Sigmoid colon (tissue), 3 donors: ENCODE results near the gene WDHD1.

Experiments used
- CTCF ChIP-seq, 4 experiments: fragments of 450-650 bp in 3 of 4; fragments of 200-600 bp in 1 of 4; IDR thresholded peaks; one replicate each; pipeline ENCODE4 v1.5.1; 2016 to 2019; ENCODE audit warnings: antibody characterized with exemption in 4 of 4, mild to moderate bottlenecking in 3 of 4, moderate library complexity in 2 of 4
- POLR2A ChIP-seq, 2 donors: fragments of 450-650 bp; IDR thresholded peaks; one replicate each; pipeline ENCODE4 v1.6.1; 2016; ENCODE audit warnings: antibody characterized with exemption in 2 of 2, mild to moderate bottlenecking in 2 of 2, moderate library complexity in 2 of 2

DNA sequence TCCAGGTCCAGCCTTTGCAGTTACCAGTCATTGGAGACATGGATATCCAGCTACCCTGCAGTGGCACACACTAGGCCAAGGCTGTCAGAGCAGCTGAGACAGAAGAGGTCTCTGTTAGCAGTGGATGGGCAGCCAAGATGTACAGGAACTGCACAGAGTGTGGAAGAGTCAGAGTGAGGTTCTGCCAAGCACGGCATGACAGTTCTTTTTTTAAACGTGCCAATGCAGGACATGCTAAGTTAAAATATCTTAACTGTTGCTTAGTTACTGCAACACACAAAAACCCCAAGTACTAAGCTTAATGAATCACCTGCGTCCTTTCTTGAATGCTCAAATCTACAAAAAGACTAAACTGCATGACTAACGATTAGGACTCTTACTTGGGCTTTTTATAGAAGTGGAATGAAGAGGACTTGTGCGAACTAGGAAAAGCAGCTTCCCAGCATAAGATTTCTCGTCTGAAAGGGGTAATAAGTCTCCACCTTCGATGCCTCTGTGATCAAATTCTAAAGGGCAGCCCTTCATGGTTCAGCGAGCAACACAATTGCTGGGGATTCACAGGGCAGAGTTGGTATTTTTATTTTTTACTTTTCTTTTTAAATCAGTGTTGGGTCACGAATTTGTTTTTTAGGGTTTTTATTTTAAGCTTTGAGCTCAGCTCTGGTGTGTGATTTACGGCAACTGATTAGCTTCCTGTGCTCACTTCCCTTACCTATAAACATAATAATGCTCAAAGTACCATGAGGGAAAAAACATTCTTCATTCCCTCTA is 45.2 kb upstream of the WDHD1 start:
- TF ChIP-seq CTCF (IDR thresholded peaks at IDR 0.05) (no peak), POLR2A (IDR thresholded peaks at IDR 0.05) (no peak)
